Upper lobe of left lung (tissue), 6 donors: ENCODE measurements around the gene GIMAP5. TPM values are rescaled to one million over a fixed set of nuclear protein-coding genes. Genes with fewer than 3 reads are reported as not detected.

Experiments used
- ATAC-seq, 2 donors: fragments of 200-7000 bp; cut with Tn5 transposase; one replicate each; pipeline ENCODE4 v1.9.1; 2022; ENCODE audit warnings: mild to moderate bottlenecking in 2 of 2, moderate library complexity in 2 of 2; ENCODE audit not compliant: low FRiP score in 2 of 2
- DNase-seq, 2 donors: peaks; one replicate each; pipeline ENCODE4 v3.0.0-alpha.2; 2019 to 2020
- H3K27ac ChIP-seq, 4 donors: fragments of 200-600 bp; sonication (generic); one replicate each; pipeline ENCODE4 v1.5.1; 2016 to 2019
- H3K27me3 ChIP-seq, 4 donors: fragments of 200-600 bp; sonication (generic); one replicate each; pipeline ENCODE4 v1.5.1; 2017 to 2019
- H3K36me3 ChIP-seq, 4 donors: fragments of 200-600 bp; sonication (generic); one replicate each; pipeline ENCODE4 v1.5.1; 2016 to 2019
- H3K4me1 ChIP-seq, 4 donors: fragments of 200-600 bp; sonication (generic); one replicate each; pipeline ENCODE4 v1.5.1; 2018 to 2019
- H3K4me3 ChIP-seq, 4 donors: fragments of 200-600 bp; sonication (generic); one replicate each; pipeline ENCODE4 v1.5.1; 2017 to 2019; ENCODE audit warnings: mild to moderate bottlenecking in 2 of 4, moderate library complexity in 1 of 4
- H3K9me3 ChIP-seq, 4 donors: fragments of 200-600 bp; sonication (generic); one replicate each; pipeline ENCODE4 v1.5.1; 2018 to 2019
- EP300 ChIP-seq, 4 donors: sonication (generic); formaldehyde crosslinking; IDR thresholded peaks; one replicate each; pipeline ENCODE4 v1.5.1; 2017; ENCODE audit warnings: antibody characterized with exemption in 4 of 4, control low read depth in 2 of 4
- POLR2A ChIP-seq, 4 donors: fragments of 450-650 bp; IDR thresholded peaks; one replicate each; pipeline ENCODE4 v1.5.1; 2016 to 2017; ENCODE audit warnings: antibody characterized with exemption in 4 of 4, mild to moderate bottlenecking in 2 of 4
- POLR2AphosphoS5 ChIP-seq, 2 donors: sonication (generic); formaldehyde crosslinking; IDR thresholded peaks; one replicate each; pipeline ENCODE4 v1.5.1; 2017; ENCODE audit warnings: antibody characterized with exemption in 2 of 2
- WGBS, 2 donors: methylation state at CpG; one replicate each; pipeline ENCODE4 v1.1.5; 2017 to 2018; 5-methylcytosine and 5-hydroxymethylcytosine counted together
- total RNA-seq, 6 donors: library from RNA; depleted of rRNA in 4 of 6; stranded (reverse); fragments of >200 nt in 4 of 6; gene quantifications; one replicate each; pipeline versions ENCODE4 v1.1.0 to v1.2.1, GENCODE V29; 2016 to 2021
- TF ChIP-seq, protein P1 (sequence below), 6 experiments: fragments of 450-650 bp in 4 of 6; fragments of 200-600 bp in 2 of 6; sonication (generic) in 2 of 6; IDR thresholded peaks; one replicate each; pipeline ENCODE4 v1.5.1; 2016 to 2019; ENCODE audit warnings: antibody characterized with exemption in 6 of 6
- donor health status: DM: no; HTN: no; CAD: no; lungs with moderate emphysema.
- donor health status: DM: no; HTN: yes; CAD: no; lungs with severe emphysema.

Gene GIMAP5
- total RNA-seq, 6 donors from 2014 or later = 28.0 to 103 (median 41.3) TPM

DNA sequence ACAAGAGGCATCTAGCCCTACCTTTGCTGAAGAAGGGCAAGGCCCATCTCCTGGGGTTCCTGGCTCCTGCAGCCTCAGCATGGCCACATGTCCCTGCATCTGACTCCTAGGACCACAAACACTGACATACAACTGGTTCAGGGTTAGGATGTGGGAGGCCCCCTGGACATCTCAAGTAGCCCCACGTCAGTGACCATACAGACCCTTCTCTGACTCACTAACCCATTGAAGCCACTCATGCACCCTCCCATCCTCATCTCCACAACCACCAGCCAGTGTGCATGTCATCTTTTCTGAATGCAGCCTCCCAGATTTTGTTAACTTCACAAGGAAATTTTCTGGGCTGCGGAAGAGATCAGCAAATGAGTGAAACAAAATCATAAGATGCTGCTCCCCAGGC, 44.7 kb downstream of the GIMAP5 start:
- H3K36me3 ChIP-seq = no peaks in the 10 kb centered on the region
- no peak overlapping the region for H3K27ac ChIP-seq
- DNase-seq (no peak), ATAC-seq (no peak)
- WGBS, 2 donors = 95 to 98% methylated on average over 2 of the region's 2 CpGs
- TF ChIP-seq, protein P1, sequence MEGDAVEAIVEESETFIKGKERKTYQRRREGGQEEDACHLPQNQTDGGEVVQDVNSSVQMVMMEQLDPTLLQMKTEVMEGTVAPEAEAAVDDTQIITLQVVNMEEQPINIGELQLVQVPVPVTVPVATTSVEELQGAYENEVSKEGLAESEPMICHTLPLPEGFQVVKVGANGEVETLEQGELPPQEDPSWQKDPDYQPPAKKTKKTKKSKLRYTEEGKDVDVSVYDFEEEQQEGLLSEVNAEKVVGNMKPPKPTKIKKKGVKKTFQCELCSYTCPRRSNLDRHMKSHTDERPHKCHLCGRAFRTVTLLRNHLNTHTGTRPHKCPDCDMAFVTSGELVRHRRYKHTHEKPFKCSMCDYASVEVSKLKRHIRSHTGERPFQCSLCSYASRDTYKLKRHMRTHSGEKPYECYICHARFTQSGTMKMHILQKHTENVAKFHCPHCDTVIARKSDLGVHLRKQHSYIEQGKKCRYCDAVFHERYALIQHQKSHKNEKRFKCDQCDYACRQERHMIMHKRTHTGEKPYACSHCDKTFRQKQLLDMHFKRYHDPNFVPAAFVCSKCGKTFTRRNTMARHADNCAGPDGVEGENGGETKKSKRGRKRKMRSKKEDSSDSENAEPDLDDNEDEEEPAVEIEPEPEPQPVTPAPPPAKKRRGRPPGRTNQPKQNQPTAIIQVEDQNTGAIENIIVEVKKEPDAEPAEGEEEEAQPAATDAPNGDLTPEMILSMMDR (IDR thresholded peaks at IDR 0.05) = no peak
- no peak for TF ChIP-seq EP300 (IDR thresholded peaks at IDR 0.05)
- TF ChIP-seq POLR2AphosphoS5 (IDR thresholded peaks at IDR 0.05) = no peak
- no peak for TF ChIP-seq POLR2A (IDR thresholded peaks at IDR 0.05)
- no peak overlapping the region for H3K4me3 ChIP-seq
- peaks cover 8 to 32% (median 26%) of the 10 kb centered on the region in 4 donors for H3K4me1 ChIP-seq
- no peaks in the 10 kb centered on the region for H3K27me3 ChIP-seq
- no peaks in the 10 kb centered on the region for H3K9me3 ChIP-seq

DNA sequence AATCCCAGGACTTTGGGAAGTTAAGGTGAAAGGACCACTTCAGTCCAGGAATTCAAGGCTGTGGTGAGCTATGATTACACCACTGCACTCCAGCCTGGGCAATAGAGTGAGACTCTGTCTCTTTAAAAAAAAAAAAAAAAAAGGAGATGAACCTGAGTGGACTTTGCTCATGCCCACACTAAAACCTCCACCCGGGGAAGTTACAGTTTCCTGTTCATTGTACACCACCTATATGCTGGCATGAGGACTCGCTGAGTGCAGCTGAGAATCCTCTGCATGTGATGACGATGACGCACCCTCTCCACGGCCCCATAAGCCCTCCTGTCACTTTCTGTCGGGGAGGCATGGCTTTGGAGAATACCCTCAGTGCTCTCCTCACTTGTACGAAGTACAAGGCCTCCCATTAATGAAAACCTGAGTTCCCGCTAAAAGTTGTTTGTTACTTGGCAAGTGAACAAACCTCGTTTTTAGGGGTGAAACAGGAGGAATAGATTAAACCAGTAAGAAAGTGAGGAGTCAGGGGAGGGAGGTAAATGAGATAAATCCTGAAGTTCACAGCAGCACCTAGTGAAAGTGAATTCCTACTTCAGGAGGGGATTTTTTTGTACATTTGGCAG, 47.0 kb downstream of the GIMAP5 start:
- no peak overlapping the region for H3K4me3 ChIP-seq
- no peak for DNase-seq
- peak overlapping the region in 3 of 4 donors; percentile 35 to 71 (median 67) for H3K27ac ChIP-seq
- H3K36me3 ChIP-seq = no peaks in the 10 kb centered on the region
- H3K9me3 ChIP-seq = no peaks in the 10 kb centered on the region
- WGBS, 2 donors = 44 to 56% methylated on average over 9 of the region's 9 CpGs
- no peak for TF ChIP-seq POLR2A (IDR thresholded peaks at IDR 0.05)
- TF ChIP-seq, protein P1 (IDR thresholded peaks at IDR 0.05) = no peak
- no peak for TF ChIP-seq EP300 (IDR thresholded peaks at IDR 0.05)
- TF ChIP-seq POLR2AphosphoS5 (IDR thresholded peaks at IDR 0.05) = no peak
- ATAC-seq = no peak
- peaks cover 20 to 46% (median 44%) of the 10 kb centered on the region in 4 donors for H3K4me1 ChIP-seq
- H3K27me3 ChIP-seq = no peaks in the 10 kb centered on the region

DNA sequence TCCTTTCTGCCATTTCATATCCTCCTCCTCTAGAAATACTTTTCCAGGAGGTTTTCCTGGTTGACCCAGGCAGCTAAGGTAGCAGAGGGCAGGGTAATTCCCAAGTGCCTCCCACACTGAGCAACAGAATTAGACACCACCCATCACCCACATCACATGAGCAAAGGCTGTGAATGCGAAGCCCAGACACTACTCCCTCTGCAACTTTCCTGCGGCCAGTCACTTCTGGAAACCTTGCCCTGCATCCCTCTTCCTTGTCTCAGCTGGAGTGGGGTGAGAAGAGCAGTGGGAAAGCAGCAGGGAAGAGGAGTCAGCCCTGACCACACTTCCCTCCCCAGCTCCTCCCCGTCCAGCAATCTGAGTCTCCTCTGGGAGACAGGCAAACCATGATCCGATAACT, 47.7 kb downstream of the GIMAP5 start:
- Histone ChIP-seq H3K27ac (peak overlapping the region; percentile 48 to 83 (median 69)), H3K9me3 (no peaks in the 10 kb centered on the region), H3K4me3 (no peak overlapping the region), H3K36me3 (no peaks in the 10 kb centered on the region), H3K4me1 (peaks cover 20 to 46% (median 44%) of the 10 kb centered on the region in 4 donors), H3K27me3 (no peaks in the 10 kb centered on the region)
- DNase-seq (no peak), ATAC-seq (peak in 1 of 2 donors; percentile 14)
- TF ChIP-seq POLR2AphosphoS5 (IDR thresholded peaks at IDR 0.05) (no peak), POLR2A (IDR thresholded peaks at IDR 0.05) (peak in 1 of 4 donors; percentile 40)
- WGBS, 2 donors = 57% methylated on average over 4 of the region's 4 CpGs

DNA sequence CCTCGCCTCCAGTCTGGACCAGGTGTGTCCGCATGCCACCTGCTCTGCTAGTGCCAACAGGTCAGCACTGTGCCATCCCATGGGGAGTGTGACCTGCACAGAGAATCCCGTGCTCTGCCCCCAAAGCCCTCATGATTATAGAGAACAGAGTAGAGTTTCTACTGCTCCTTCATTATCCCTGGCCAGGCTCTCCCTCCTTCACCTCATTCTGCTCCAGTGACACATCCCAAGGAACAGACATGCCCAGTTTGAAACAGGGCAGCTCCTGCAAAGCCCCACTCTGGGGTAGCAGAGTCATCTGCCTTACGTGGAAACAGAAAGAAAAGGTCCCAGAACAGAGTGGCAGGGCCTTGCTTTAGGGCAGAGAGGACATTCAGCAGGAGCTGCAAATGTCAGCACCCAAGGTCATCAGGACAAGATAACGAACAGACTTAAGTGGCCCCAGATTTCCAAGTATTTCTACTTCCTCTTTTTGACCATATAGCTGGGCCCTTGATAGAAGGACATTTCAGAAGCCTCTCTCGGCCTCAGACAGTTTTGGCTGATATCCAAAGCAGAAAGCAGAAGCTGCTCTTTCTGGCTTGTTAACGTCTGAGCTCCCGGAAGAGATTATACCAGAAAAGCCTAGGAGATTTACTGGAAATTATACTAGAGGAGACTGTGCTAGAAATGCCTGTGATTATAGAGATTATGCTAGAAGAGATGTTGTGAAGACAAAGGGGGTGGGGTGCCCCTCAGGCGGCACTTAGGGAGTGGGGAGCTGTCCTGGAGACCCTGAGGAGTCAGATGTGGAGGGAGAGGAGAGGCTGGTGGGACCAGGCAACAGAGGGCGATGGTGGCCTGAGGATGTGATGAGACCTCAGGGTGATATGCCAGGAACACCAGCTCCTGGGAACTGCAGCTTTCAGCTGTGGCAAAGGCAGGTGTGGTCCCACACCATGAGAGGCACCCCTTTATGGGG, 50.4 kb downstream of the GIMAP5 start:
- no peaks in the 10 kb centered on the region for H3K9me3 ChIP-seq
- H3K27ac ChIP-seq = peak overlapping the region; percentile 71 to 83 (median 72)
- WGBS, 2 donors = 47 to 51% methylated on average over 10 of the region's 10 CpGs
- DNase-seq (no peak), ATAC-seq (peak; percentile 42 to 73)
- TF ChIP-seq EP300 (IDR thresholded peaks at IDR 0.05) = no peak
- TF ChIP-seq, protein P1 (IDR thresholded peaks at IDR 0.05) = no peak
- TF ChIP-seq POLR2AphosphoS5 (IDR thresholded peaks at IDR 0.05) = no peak
- TF ChIP-seq POLR2A (IDR thresholded peaks at IDR 0.05) = no peak
- peaks cover 0 to 2% (median 0%) of the 10 kb centered on the region in 4 donors for H3K36me3 ChIP-seq
- no peaks in the 10 kb centered on the region for H3K27me3 ChIP-seq
- no peak overlapping the region for H3K4me3 ChIP-seq
- peaks cover 20 to 45% (median 37%) of the 10 kb centered on the region in 4 donors for H3K4me1 ChIP-seq
